ENCODE data around the gene GAL.

The GAL gene

GRCh38 chr11:68694431-68695297 lies 10.3 kb downstream of the GAL start:
- H3K4me3 ChIP-seq (ENCODE audit: insufficient read length, low read depth): no peak overlapping the region
- DNase-seq (ENCODE audit: low read depth, low spot score): peak; percentile 38
- H3K27me3 ChIP-seq (ENCODE audit: insufficient read depth, insufficient read length): no peaks in the 10 kb centered on the region
- H3K4me1 ChIP-seq (ENCODE audit: insufficient read depth, insufficient read length): peaks cover 4% of the 10 kb centered on the region
- no peak overlapping the region for H3K9ac ChIP-seq (ENCODE audit: insufficient read length, low read depth)
- peaks cover 10% of the 10 kb centered on the region; the same call in 1 of the 2 replicates for H3K9me3 ChIP-seq (ENCODE audit: insufficient read depth, low read length)
- H3K36me3 ChIP-seq (ENCODE audit: insufficient read depth, insufficient read length, low read length): peaks cover 9% of the 10 kb centered on the region
- no peak for TF ChIP-seq SUZ12 (IDR thresholded peaks at IDR 0.05; ENCODE audit: extremely low read depth, insufficient read depth, insufficient read length)

DNA sequence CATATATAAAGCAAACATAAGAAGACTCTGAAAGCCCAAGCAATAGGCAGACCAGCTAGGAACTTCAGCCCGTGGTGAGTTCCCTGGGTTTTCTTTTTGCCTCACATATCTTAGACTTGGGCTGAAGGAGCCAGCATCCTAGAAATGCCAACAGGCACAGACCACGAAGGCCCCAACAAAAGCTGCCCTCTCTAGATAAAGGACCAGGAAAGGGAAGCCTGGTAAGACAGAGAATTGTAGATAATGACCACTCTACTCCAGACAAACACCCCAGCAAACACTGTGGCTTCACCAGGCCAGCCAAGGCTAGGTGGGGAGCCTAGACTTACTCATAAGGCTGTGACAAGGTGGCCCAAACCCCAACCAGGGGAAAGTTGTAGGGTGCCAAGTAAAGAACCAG lies 11.2 kb downstream of the GAL start:
- Histone ChIP-seq H3K36me3 (ENCODE audit: insufficient read depth, insufficient read length, low read length) (peaks cover 4% of the 10 kb centered on the region), H3K9ac (ENCODE audit: insufficient read length, low read depth) (no peak overlapping the region), H3K4me1 (ENCODE audit: insufficient read depth, insufficient read length) (peaks cover 4% of the 10 kb centered on the region), H3K9me3 (ENCODE audit: insufficient read depth, low read length) (peaks cover 10% of the 10 kb centered on the region; the same call in 1 of the 2 replicates), H3K4me3 (ENCODE audit: insufficient read length, low read depth) (no peak overlapping the region), H3K27me3 (ENCODE audit: insufficient read depth, insufficient read length) (no peaks in the 10 kb centered on the region)
- no peak for TF ChIP-seq SUZ12 (IDR thresholded peaks at IDR 0.05; ENCODE audit: extremely low read depth, insufficient read depth, insufficient read length)
- no peak for TF ChIP-seq ZNF274 (IDR thresholded peaks at IDR 0.05; ENCODE audit: low read depth, low read length)
- no peak for DNase-seq (ENCODE audit: low read depth, low spot score)

GRCh38 chr11:68698993-68699392 lies 14.6 kb downstream of the GAL start:
- Histone ChIP-seq H3K27me3 (ENCODE audit: insufficient read depth, insufficient read length) (no peaks in the 10 kb centered on the region), H3K36me3 (ENCODE audit: insufficient read depth, insufficient read length, low read length) (no peaks in the 10 kb centered on the region), H3K9me3 (ENCODE audit: insufficient read depth, low read length) (peaks cover 10% of the 10 kb centered on the region; the same call in 1 of the 2 replicates), H3K4me1 (ENCODE audit: insufficient read depth, insufficient read length) (no peaks in the 10 kb centered on the region), H3K4me3 (ENCODE audit: insufficient read length, low read depth) (no peak overlapping the region), H3K9ac (ENCODE audit: insufficient read length, low read depth) (no peak overlapping the region)
- DNase-seq (ENCODE audit: low read depth, low spot score): no peak
- TF ChIP-seq ZNF274 (IDR thresholded peaks at IDR 0.05; ENCODE audit: low read depth, low read length) (no peak), SUZ12 (IDR thresholded peaks at IDR 0.05; ENCODE audit: extremely low read depth, insufficient read depth, insufficient read length) (no peak), YY1 (IDR thresholded peaks at IDR 0.05; ENCODE audit: insufficient read depth, insufficient read length) (no peak)

GRCh38 chr11:68704887-68705286 lies 20.5 kb downstream of the GAL start:
- no peaks in the 10 kb centered on the region for H3K36me3 ChIP-seq (ENCODE audit: insufficient read depth, insufficient read length, low read length)
- no peak overlapping the region for H3K9ac ChIP-seq (ENCODE audit: insufficient read length, low read depth)
- no peaks in the 10 kb centered on the region for H3K9me3 ChIP-seq (ENCODE audit: insufficient read depth, low read length)
- H3K4me1 ChIP-seq (ENCODE audit: insufficient read depth, insufficient read length): no peaks in the 10 kb centered on the region
- no peaks in the 10 kb centered on the region for H3K27me3 ChIP-seq (ENCODE audit: insufficient read depth, insufficient read length)
- H3K4me3 ChIP-seq (ENCODE audit: insufficient read length, low read depth): no peak overlapping the region
- no peak for DNase-seq (ENCODE audit: low read depth, low spot score)
- TF ChIP-seq ZNF274 (IDR thresholded peaks at IDR 0.05; ENCODE audit: low read depth, low read length) (no peak), SUZ12 (IDR thresholded peaks at IDR 0.05; ENCODE audit: extremely low read depth, insufficient read depth, insufficient read length) (no peak), YY1 (IDR thresholded peaks at IDR 0.05; ENCODE audit: insufficient read depth, insufficient read length) (no peak)

- Histone ChIP-seq H3K27me3 (ENCODE audit: insufficient read depth, insufficient read length) (no peaks in the 10 kb centered on the region), H3K4me1 (ENCODE audit: insufficient read depth, insufficient read length) (peaks cover 4% of the 10 kb centered on the region), H3K4me3 (ENCODE audit: insufficient read length, low read depth) (no peak overlapping the region), H3K9me3 (ENCODE audit: insufficient read depth, low read length) (no peaks in the 10 kb centered on the region), H3K36me3 (ENCODE audit: insufficient read depth, insufficient read length, low read length) (no peaks in the 10 kb centered on the region), H3K9ac (ENCODE audit: insufficient read length, low read depth) (no peak overlapping the region)
- DNase-seq (ENCODE audit: low read depth, low spot score): no peak
- TF ChIP-seq SUZ12 (IDR thresholded peaks at IDR 0.05; ENCODE audit: extremely low read depth, insufficient read depth, insufficient read length) (no peak), ZNF274 (IDR thresholded peaks at IDR 0.05; ENCODE audit: low read depth, low read length) (no peak), YY1 (IDR thresholded peaks at IDR 0.05; ENCODE audit: insufficient read depth, insufficient read length) (no peak)
These were observed 23.2 kb downstream of the GAL start for GRCh38 chr11:68707527-68707926.

GRCh38 chr11:68709062-68709461 lies 24.7 kb downstream of the GAL start:
- Histone ChIP-seq H3K4me1 (ENCODE audit: insufficient read depth, insufficient read length) (peaks cover 4% of the 10 kb centered on the region), H3K9me3 (ENCODE audit: insufficient read depth, low read length) (no peaks in the 10 kb centered on the region), H3K36me3 (ENCODE audit: insufficient read depth, insufficient read length, low read length) (no peaks in the 10 kb centered on the region), H3K27me3 (ENCODE audit: insufficient read depth, insufficient read length) (no peaks in the 10 kb centered on the region), H3K4me3 (ENCODE audit: insufficient read length, low read depth) (no peak overlapping the region), H3K9ac (ENCODE audit: insufficient read length, low read depth) (no peak overlapping the region)
- no peak for TF ChIP-seq SUZ12 (IDR thresholded peaks at IDR 0.05; ENCODE audit: extremely low read depth, insufficient read depth, insufficient read length)
- no peak for DNase-seq (ENCODE audit: low read depth, low spot score)

DNA sequence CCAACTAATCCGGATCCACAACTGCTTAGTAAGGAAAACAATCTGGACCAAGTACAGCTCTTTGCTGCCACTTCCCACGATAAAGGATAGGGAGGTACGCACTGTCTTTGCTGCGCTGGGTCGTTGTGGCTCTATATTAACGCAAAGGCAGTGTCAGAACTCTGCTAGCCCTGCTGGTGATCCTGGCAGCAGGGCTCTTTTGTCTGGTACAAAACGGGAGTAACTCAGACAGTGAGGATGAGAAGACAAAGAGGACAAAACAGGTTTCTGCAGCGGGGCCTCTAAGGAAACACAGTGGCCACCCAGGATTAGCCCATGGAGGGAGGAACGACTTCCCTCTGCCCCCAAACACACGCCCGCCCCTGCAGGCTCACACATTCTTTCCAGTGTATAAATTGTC lies 26.1 kb downstream of the GAL start:
- peaks cover 4% of the 10 kb centered on the region for H3K4me1 ChIP-seq (ENCODE audit: insufficient read depth, insufficient read length)
- DNase-seq (ENCODE audit: low read depth, low spot score): no peak
- H3K4me3 ChIP-seq (ENCODE audit: insufficient read length, low read depth): no peak overlapping the region
- no peaks in the 10 kb centered on the region for H3K9me3 ChIP-seq (ENCODE audit: insufficient read depth, low read length)
- no peaks in the 10 kb centered on the region for H3K36me3 ChIP-seq (ENCODE audit: insufficient read depth, insufficient read length, low read length)
- H3K9ac ChIP-seq (ENCODE audit: insufficient read length, low read depth): no peak overlapping the region
- TF ChIP-seq ZNF274 (IDR thresholded peaks at IDR 0.05; ENCODE audit: low read depth, low read length) (no peak), SUZ12 (IDR thresholded peaks at IDR 0.05; ENCODE audit: extremely low read depth, insufficient read depth, insufficient read length) (no peak), YY1 (IDR thresholded peaks at IDR 0.05; ENCODE audit: insufficient read depth, insufficient read length) (no peak)
- H3K27me3 ChIP-seq (ENCODE audit: insufficient read depth, insufficient read length): no peaks in the 10 kb centered on the region
